Central memory CD4-positive, alpha-beta T cell (primary cell): ENCODE results near the gene DEXI.
"Not testable (repeated sequence)": the region's sequence is repeated elsewhere in the genome, so short reads cannot be mapped to it uniquely, and the experiment has no call there.

ENCODE experiments used
- DNase-seq: peaks from one replicate; pipeline ENCODE4 v3.0.0; 2022

The DEXI gene

GRCh38 chr16:10968498-10968897 is 26.2 kb upstream of the DEXI start:
- DNase-seq: no peak

GRCh38 chr16:10967986-10968385 is 25.7 kb upstream of the DEXI start:
- no peak for DNase-seq

- DNase-seq: not testable (repeated sequence)
Observed at GRCh38 chr16:10966559-10966958, 24.3 kb upstream of the DEXI start.

GRCh38 chr16:10966129-10966528 is 23.9 kb upstream of the DEXI start:
- no peak for DNase-seq

- DNase-seq: no peak
Observed at GRCh38 chr16:10965440-10966061, 23.3 kb upstream of the DEXI start.

GRCh38 chr16:10964891-10965326 is 22.6 kb upstream of the DEXI start:
- peak; percentile 78 for DNase-seq

GRCh38 chr16:10964039-10964890 is 22.0 kb upstream of the DEXI start:
- DNase-seq: peak; percentile 70

GRCh38 chr16:10961231-10961630 is 19.0 kb upstream of the DEXI start:
- no peak for DNase-seq

GRCh38 chr16:10959161-10959560 is 16.9 kb upstream of the DEXI start:
- DNase-seq: no peak

- DNase-seq: no peak
Observed at GRCh38 chr16:10957771-10958482, 15.7 kb upstream of the DEXI start.

GRCh38 chr16:10954903-10955302 is 12.6 kb upstream of the DEXI start:
- DNase-seq: no peak

GRCh38 chr16:10951026-10951425 is 8.8 kb upstream of the DEXI start:
- DNase-seq: no peak

GRCh38 chr16:10950393-10950792 is 8.1 kb upstream of the DEXI start:
- DNase-seq: no peak

GRCh38 chr16:10949424-10949970 is 7.2 kb upstream of the DEXI start:
- peak; percentile 39 for DNase-seq

GRCh38 chr16:10947211-10947787 is 5.0 kb upstream of the DEXI start:
- DNase-seq: no peak

- DNase-seq: no peak
Observed at GRCh38 chr16:10946308-10946707, 4.0 kb upstream of the DEXI start.

GRCh38 chr16:10945065-10945787 is 3.0 kb upstream of the DEXI start:
- DNase-seq: no peak

- peak; percentile 94 for DNase-seq
Observed at GRCh38 chr16:10944249-10945064, 2.2 kb upstream of the DEXI start, which contains the start of gene CLEC16A. Gene CLEC16A (plus strand): TSS chr16:10944564. CDS start chr16:10944718, 154 bp downstream.

- no peak for DNase-seq
Observed at GRCh38 chr16:10943064-10943353, 741 bp upstream of the DEXI start.

GRCh38 chr16:10941935-10942351 is 325 bp downstream of the DEXI start:
- not testable (repeated sequence) for DNase-seq
